Ishikawa (cell line): ENCODE data around the gene NKX1-1.

Experiments used
- CEBPB ChIP-seq: IDR thresholded peaks from 2 replicates; pipeline ENCODE4 v1.6.1; 2012
- CREB1 ChIP-seq: IDR thresholded peaks from 2 replicates; pipeline ENCODE4 v1.6.1; 2012; ENCODE audit warnings: low read depth
- EGR1 ChIP-seq: IDR thresholded peaks from 2 replicates; pipeline ENCODE4 v1.6.1; 2012
- EP300 ChIP-seq: IDR thresholded peaks from 2 replicates; pipeline ENCODE4 v1.6.1; 2012; ENCODE audit warnings: borderline replicate concordance
- FOXM1 ChIP-seq: IDR thresholded peaks from 2 replicates; pipeline ENCODE4 v1.6.1; 2012; ENCODE audit warnings: low read depth, borderline replicate concordance
- MAX ChIP-seq: IDR thresholded peaks from 2 replicates; pipeline ENCODE4 v1.6.1; 2012
- NFIC ChIP-seq: IDR thresholded peaks from 2 replicates; pipeline ENCODE4 v1.6.1; 2012
- RAD21 ChIP-seq: IDR thresholded peaks from 2 replicates; pipeline ENCODE4 v1.6.1; 2012; ENCODE audit warnings: low read depth
- REST ChIP-seq: IDR thresholded peaks from 2 replicates; pipeline ENCODE4 v1.6.1; 2012; ENCODE audit warnings: low read depth, mild to moderate bottlenecking
- TAF1 ChIP-seq: IDR thresholded peaks from 2 replicates; pipeline ENCODE4 v1.6.1; 2012; ENCODE audit warnings: low read depth, mild to moderate bottlenecking
- TCF12 ChIP-seq: IDR thresholded peaks from 2 replicates; pipeline ENCODE4 v1.6.1; 2012; ENCODE audit warnings: low read depth
- TEAD4 ChIP-seq: IDR thresholded peaks from 2 replicates; pipeline ENCODE4 v1.6.1; 2012
- USF1 ChIP-seq: IDR thresholded peaks from 2 replicates; pipeline ENCODE4 v1.6.1; 2012
- YY1 ChIP-seq: IDR thresholded peaks from 2 replicates; pipeline ENCODE4 v1.6.1; 2012; ENCODE audit warnings: low read depth
- ZBTB7A ChIP-seq: IDR thresholded peaks from 2 replicates; pipeline ENCODE4 v1.6.1; 2012; ENCODE audit warnings: low read depth

NKX1-1 gene

GRCh38 chr4:1385373-1386340 lies 20.6 kb downstream of the NKX1-1 start:
- no peak for TF ChIP-seq NFIC
- TF ChIP-seq TAF1, result no peak
- no peak for TF ChIP-seq CREB1
- TF ChIP-seq MAX, result no peak
- no peak for TF ChIP-seq EP300
- no peak for TF ChIP-seq TEAD4
- TF ChIP-seq USF1, result no peak
- TF ChIP-seq ZBTB7A, result no peak
- no peak for TF ChIP-seq RAD21
- TF ChIP-seq FOXM1, result no peak
- TF ChIP-seq REST, result no peak
- TF ChIP-seq EGR1, result no peak
- no peak for TF ChIP-seq YY1
- TF ChIP-seq TCF12, result no peak
- TF ChIP-seq CEBPB, result no peak

- TF ChIP-seq ZBTB7A (no peak), RAD21 (no peak), TEAD4 (no peak), EGR1 (no peak), FOXM1 (no peak), TAF1 (no peak)
These were observed 21.4 kb downstream of the NKX1-1 start for GRCh38 chr4:1384675-1385372.

GRCh38 chr4:1383728-1384591 lies 22.3 kb downstream of the NKX1-1 start:
- TF ChIP-seq TEAD4, result no peak
- no peak for TF ChIP-seq USF1
- no peak for TF ChIP-seq RAD21

- TF ChIP-seq MAX (no peak), TCF12 (no peak), EGR1 (no peak), YY1 (no peak), ZBTB7A (no peak), RAD21 (no peak), EP300 (no peak), CEBPB (no peak), REST (no peak), CREB1 (no peak), FOXM1 (no peak), TAF1 (no peak), USF1 (no peak), NFIC (no peak), TEAD4 (no peak)
These were observed 23.2 kb downstream of the NKX1-1 start for GRCh38 chr4:1382776-1383727.
